Peyer's patch (tissue), 4 donors: ENCODE measurements around the gene TBC1D23. TPM values are rescaled to one million over a fixed set of nuclear protein-coding genes. Genes with fewer than 3 reads are reported as not detected.

Experiments used
- DNase-seq, 3 donors: peaks; one replicate each; pipeline ENCODE4 v3.0.0-alpha.2; 2017 to 2019
- H3K27ac ChIP-seq, 4 donors: fragments of 200-600 bp; sonication (generic); one replicate each; pipeline ENCODE4 v1.5.1; 2016 to 2019
- H3K27me3 ChIP-seq, 2 donors: fragments of 200-600 bp; sonication (generic); one replicate each; pipeline ENCODE4 v1.5.1; 2019
- H3K36me3 ChIP-seq, 3 donors: fragments of 200-600 bp; sonication (generic); one replicate each; pipeline ENCODE4 v1.5.1; 2016 to 2019
- H3K4me1 ChIP-seq, 4 donors: fragments of 200-600 bp; sonication (generic); one replicate each; pipeline ENCODE4 v1.5.1; 2016 to 2019
- H3K4me3 ChIP-seq, 4 donors: fragments of 200-600 bp; sonication (generic); 1 replicate in 3 of 4; 2 replicates in 1 of 4; pipeline ENCODE4 v1.5.1; 2016 to 2019; ENCODE audit warnings: mild to moderate bottlenecking in 1 of 4
- H3K9me3 ChIP-seq, 4 donors: fragments of 200-600 bp; sonication (generic); one replicate each; pipeline ENCODE4 v1.5.1; 2016 to 2019; ENCODE audit warnings: mild to moderate bottlenecking in 1 of 4
- POLR2A ChIP-seq, 2 donors: fragments of 450-650 bp; IDR thresholded peaks; one replicate each; pipeline ENCODE4 v1.5.1; 2017; ENCODE audit warnings: antibody characterized with exemption in 2 of 2, mild to moderate bottlenecking in 2 of 2, moderate library complexity in 2 of 2
- total RNA-seq, 4 donors: library from RNA; depleted of rRNA; stranded (reverse); fragments of >200 nt; gene quantifications; one replicate each; pipeline ENCODE4 v1.1.0, GENCODE V29; 2016
- TF ChIP-seq, protein P1 (sequence below), 6 experiments: fragments of 450-650 bp in 4 of 6; fragments of 200-600 bp in 2 of 6; sonication (generic) in 1 of 6; IDR thresholded peaks; one replicate each; pipeline ENCODE4 v1.5.1; 2017 to 2019; ENCODE audit warnings: antibody characterized with exemption in 6 of 6, mild to moderate bottlenecking in 3 of 6, moderate library complexity in 1 of 6

Gene TBC1D23
- total RNA-seq, 4 donors from 2014 or later: 29.7 to 57.4 (median 38.4) TPM

DNA sequence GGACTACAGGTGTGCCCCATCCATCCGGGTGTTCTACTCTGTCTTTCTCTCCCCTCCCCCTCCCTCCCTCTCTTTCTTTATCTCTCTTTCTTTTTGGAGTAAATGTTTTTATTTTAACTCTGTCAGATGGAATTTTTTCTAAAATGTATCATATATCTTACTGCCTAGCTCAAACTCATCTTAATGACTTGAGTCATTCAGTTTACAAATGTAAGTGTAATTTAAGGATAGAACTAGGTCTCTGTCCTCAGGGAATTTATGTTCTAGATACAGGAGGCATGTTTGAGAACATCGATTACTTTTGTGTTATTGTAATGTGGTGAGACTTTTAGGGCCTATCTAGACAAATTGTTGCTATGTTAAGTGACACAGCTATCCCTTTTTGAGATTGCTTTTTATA is 3.5 kb downstream of the TBC1D23 start:
- peaks cover 0 to 52% (median 4%) of the 10 kb centered on the region in 4 donors for H3K4me1 ChIP-seq

DNA sequence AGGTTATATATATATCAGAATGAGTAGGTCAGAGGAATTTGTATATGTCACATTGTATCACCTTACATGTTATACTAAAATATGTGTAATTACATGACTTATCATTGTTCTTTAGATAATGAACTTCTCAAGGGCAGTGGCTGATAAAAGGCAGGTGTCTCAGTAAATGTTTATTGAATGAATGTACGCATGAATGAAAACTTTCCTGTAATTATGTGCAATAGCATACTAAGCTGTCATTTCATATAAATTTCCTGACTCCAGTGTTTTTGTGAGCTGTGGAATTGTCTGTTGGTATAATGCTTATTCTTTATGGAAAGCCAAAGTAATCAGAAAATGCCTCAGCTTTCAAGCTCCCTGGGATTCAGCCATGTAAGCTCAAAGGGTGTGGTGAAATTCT is 4.2 kb downstream of the TBC1D23 start:
- H3K36me3 ChIP-seq: no peaks in the 10 kb centered on the region
- no peak overlapping the region for H3K4me3 ChIP-seq
- H3K9me3 ChIP-seq: no peaks in the 10 kb centered on the region
- H3K27me3 ChIP-seq: no peaks in the 10 kb centered on the region
- DNase-seq: no peak
- H3K4me1 ChIP-seq: peaks cover 0 to 44% (median 4%) of the 10 kb centered on the region in 4 donors
- H3K27ac ChIP-seq: no peak overlapping the region
- TF ChIP-seq POLR2A (IDR thresholded peaks at IDR 0.05): no peak
- TF ChIP-seq, protein P1, sequence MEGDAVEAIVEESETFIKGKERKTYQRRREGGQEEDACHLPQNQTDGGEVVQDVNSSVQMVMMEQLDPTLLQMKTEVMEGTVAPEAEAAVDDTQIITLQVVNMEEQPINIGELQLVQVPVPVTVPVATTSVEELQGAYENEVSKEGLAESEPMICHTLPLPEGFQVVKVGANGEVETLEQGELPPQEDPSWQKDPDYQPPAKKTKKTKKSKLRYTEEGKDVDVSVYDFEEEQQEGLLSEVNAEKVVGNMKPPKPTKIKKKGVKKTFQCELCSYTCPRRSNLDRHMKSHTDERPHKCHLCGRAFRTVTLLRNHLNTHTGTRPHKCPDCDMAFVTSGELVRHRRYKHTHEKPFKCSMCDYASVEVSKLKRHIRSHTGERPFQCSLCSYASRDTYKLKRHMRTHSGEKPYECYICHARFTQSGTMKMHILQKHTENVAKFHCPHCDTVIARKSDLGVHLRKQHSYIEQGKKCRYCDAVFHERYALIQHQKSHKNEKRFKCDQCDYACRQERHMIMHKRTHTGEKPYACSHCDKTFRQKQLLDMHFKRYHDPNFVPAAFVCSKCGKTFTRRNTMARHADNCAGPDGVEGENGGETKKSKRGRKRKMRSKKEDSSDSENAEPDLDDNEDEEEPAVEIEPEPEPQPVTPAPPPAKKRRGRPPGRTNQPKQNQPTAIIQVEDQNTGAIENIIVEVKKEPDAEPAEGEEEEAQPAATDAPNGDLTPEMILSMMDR (IDR thresholded peaks at IDR 0.05): no peak

More for the DNA sequence above, 3.5 kb downstream of the TBC1D23 start:
- no peak overlapping the region for H3K4me3 ChIP-seq
- H3K36me3 ChIP-seq: no peaks in the 10 kb centered on the region
- H3K27ac ChIP-seq: no peak overlapping the region
- no peak for DNase-seq
- no peaks in the 10 kb centered on the region for H3K27me3 ChIP-seq
- H3K9me3 ChIP-seq: no peaks in the 10 kb centered on the region
- TF ChIP-seq, protein P1 (IDR thresholded peaks at IDR 0.05): no peak
- TF ChIP-seq POLR2A (IDR thresholded peaks at IDR 0.05): no peak

DNA sequence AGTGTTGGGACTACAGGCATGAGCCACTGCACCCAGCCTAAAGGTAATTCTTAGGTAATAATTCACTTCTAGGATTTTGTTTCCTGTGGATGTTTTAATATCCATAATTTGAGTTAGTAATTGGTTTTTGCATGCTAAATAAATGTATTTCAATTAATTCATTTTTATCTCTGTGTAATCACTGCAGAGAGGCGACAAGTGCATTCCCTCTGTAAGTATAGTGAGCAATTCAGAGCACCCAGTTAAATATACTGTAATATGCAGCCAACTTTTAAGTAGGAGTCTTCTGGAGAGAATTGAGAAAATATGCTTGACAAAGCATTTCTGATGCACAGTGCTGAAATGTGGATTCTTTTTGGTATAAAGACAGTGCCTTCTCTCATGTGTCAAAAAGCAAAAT is 5.7 kb downstream of the TBC1D23 start:
- DNase-seq: no peak
- Histone ChIP-seq H3K27me3 (no peaks in the 10 kb centered on the region), H3K4me3 (no peak overlapping the region), H3K36me3 (no peaks in the 10 kb centered on the region), H3K9me3 (no peaks in the 10 kb centered on the region), H3K27ac (no peak overlapping the region), H3K4me1 (peaks cover 0 to 40% (median 4%) of the 10 kb centered on the region in 4 donors)
- no peak for TF ChIP-seq POLR2A (IDR thresholded peaks at IDR 0.05)
- TF ChIP-seq, protein P1 (IDR thresholded peaks at IDR 0.05): no peak

DNA sequence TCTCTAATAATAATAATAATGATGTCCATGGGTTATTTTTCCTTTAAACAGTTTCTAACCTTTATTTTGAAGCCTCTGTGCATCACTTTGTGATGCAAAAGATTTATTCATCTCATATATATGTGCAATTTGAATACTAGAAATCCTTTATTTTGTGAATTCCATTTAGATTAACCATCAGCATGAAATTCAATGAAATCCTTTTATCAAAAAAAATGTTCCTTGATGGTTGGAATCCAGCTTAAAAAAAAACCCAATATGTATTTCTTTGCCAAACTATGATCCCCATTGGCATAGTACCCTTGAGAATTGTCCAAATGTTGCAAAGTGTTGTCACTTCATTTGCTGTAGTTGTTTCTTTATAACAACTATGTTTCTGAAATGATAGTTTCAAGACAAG is 7.4 kb downstream of the TBC1D23 start:
- no peak overlapping the region for H3K4me3 ChIP-seq
- no peak for DNase-seq
- H3K4me1 ChIP-seq: peaks cover 0 to 23% (median 0%) of the 10 kb centered on the region in 4 donors
- H3K27ac ChIP-seq: no peak overlapping the region
- no peaks in the 10 kb centered on the region for H3K27me3 ChIP-seq
- TF ChIP-seq, protein P1 (IDR thresholded peaks at IDR 0.05): no peak
- TF ChIP-seq POLR2A (IDR thresholded peaks at IDR 0.05): no peak
- no peaks in the 10 kb centered on the region for H3K9me3 ChIP-seq
- H3K36me3 ChIP-seq: no peaks in the 10 kb centered on the region

DNA sequence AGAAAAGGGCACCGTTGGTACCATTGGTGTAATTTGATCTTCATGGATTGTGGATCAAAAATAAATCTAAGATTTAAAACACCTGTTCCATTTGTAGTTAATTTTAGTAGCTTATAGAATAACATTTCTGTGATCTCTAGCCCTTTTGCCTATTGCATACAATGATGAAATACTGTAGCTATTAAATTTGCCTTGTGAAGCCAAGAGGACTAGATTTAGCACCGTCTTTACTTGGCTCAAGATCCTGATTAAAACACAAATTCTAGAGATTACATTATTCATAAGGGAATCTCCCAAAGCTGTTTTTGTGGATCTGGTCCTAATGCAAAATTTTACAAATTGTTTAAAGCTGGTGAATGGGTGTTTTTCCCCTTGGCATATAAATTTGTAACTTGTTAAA is 8.2 kb downstream of the TBC1D23 start:
- TF ChIP-seq, protein P1 (IDR thresholded peaks at IDR 0.05): no peak
- no peak for TF ChIP-seq POLR2A (IDR thresholded peaks at IDR 0.05)
- H3K36me3 ChIP-seq: no peaks in the 10 kb centered on the region
- H3K4me1 ChIP-seq: peaks cover 0 to 17% (median 0%) of the 10 kb centered on the region in 4 donors

More for the DNA sequence above, 8.2 kb downstream of the TBC1D23 start:
- no peaks in the 10 kb centered on the region for H3K9me3 ChIP-seq
- H3K4me3 ChIP-seq: no peak overlapping the region
- DNase-seq: no peak
- no peak overlapping the region for H3K27ac ChIP-seq
- no peaks in the 10 kb centered on the region for H3K27me3 ChIP-seq
